Measurements from ENCODE around the gene CEACAM20. TPM values are rescaled to one million over a fixed set of nuclear protein-coding genes. Genes with fewer than 3 reads are reported as not detected.

The CEACAM20 gene
- polyA plus RNA-seq, 1 donor from 2014 or later = not detected

GRCh38 chr19:44512326-44513298 lies 16.9 kb downstream of the CEACAM20 start:
- Histone ChIP-seq H3K9me3 (ENCODE audit: low read length) (peaks cover 4% of the 10 kb centered on the region), H3K9ac (ENCODE audit: low read length) (no peak overlapping the region), H2AFZ (ENCODE audit: low read depth, low read length) (no peak overlapping the region), H3K36me3 (ENCODE audit: insufficient read depth, low read length) (no peaks in the 10 kb centered on the region), H4K20me1 (ENCODE audit: insufficient read depth) (no peaks in the 10 kb centered on the region), H3K9me2 (ENCODE audit: insufficient read depth, low read length) (no peaks in the 10 kb centered on the region), H3K27me3 (ENCODE audit: insufficient read depth, low read depth, low read length) (no peaks in the 10 kb centered on the region), H3K4me2 (ENCODE audit: low read length) (no peak overlapping the region), H3F3A (ENCODE audit: insufficient read depth, low read length, poor library complexity, severe bottlenecking) (no peaks in the 10 kb centered on the region), H3K79me2 (replicated peaks; ENCODE audit: insufficient read depth, low read length) (no peaks in the 10 kb centered on the region), H3K27ac (ENCODE audit: low read length) (no peak overlapping the region), H3K4me3 (ENCODE audit: low read length) (no peak overlapping the region)
- no peak for TF ChIP-seq EP300 (conservative IDR thresholded peaks at IDR 0.05; ENCODE audit: poor library complexity, severe bottlenecking)
- no peak for TF ChIP-seq CTCF (IDR thresholded peaks at IDR 0.05; ENCODE audit: poor library complexity, severe bottlenecking)
- no peak for TF ChIP-seq POLR2AphosphoS5 (IDR thresholded peaks at IDR 0.05)
- no peak for TF ChIP-seq REST (IDR thresholded peaks at IDR 0.05; ENCODE audit: borderline replicate concordance)
- no peak for TF ChIP-seq EZH2 (IDR thresholded peaks at IDR 0.05; ENCODE audit: borderline replicate concordance, insufficient read depth, low read length, poor library complexity, severe bottlenecking)

- Histone ChIP-seq H4K20me1 (ENCODE audit: insufficient read depth) (no peaks in the 10 kb centered on the region), H3K9me2 (ENCODE audit: insufficient read depth, low read length) (no peaks in the 10 kb centered on the region), H3K27me3 (ENCODE audit: insufficient read depth, low read depth, low read length) (no peaks in the 10 kb centered on the region), H3K9me3 (ENCODE audit: low read length) (peaks cover 4% of the 10 kb centered on the region), H3K4me3 (ENCODE audit: low read length) (no peak overlapping the region), H3K36me3 (ENCODE audit: insufficient read depth, low read length) (no peaks in the 10 kb centered on the region), H3K9ac (ENCODE audit: low read length) (no peak overlapping the region), H3K79me2 (replicated peaks; ENCODE audit: insufficient read depth, low read length) (no peaks in the 10 kb centered on the region), H3K4me2 (ENCODE audit: low read length) (no peak overlapping the region), H2AFZ (ENCODE audit: low read depth, low read length) (no peak overlapping the region), H3F3A (ENCODE audit: insufficient read depth, low read length, poor library complexity, severe bottlenecking) (no peaks in the 10 kb centered on the region), H3K27ac (ENCODE audit: low read length) (no peak overlapping the region)
- TF ChIP-seq EZH2 (IDR thresholded peaks at IDR 0.05; ENCODE audit: borderline replicate concordance, insufficient read depth, low read length, poor library complexity, severe bottlenecking) (no peak), RAD21 (conservative IDR thresholded peaks at IDR 0.05) (no peak), MXI1 (conservative IDR thresholded peaks at IDR 0.05; ENCODE audit: poor library complexity, severe bottlenecking) (no peak), REST (IDR thresholded peaks at IDR 0.05; ENCODE audit: borderline replicate concordance) (no peak)
Observed at GRCh38 chr19:44509478-44509877, 20.0 kb downstream of the CEACAM20 start.

Measured in neural cell (in vitro differentiated cells).